Measurements from ENCODE around the gene KIAA0513. TPM values are rescaled to one million over a fixed set of nuclear protein-coding genes. Genes with fewer than 3 reads are reported as not detected.

The KIAA0513 gene
- total RNA-seq, 4 donors from 2014 or later: 14.8 to 43.4 (median 28.5) TPM

- peaks cover 0 to 27% (median 0%) of the 10 kb centered on the region in 3 donors for H3K4me1 ChIP-seq
- no peaks in the 10 kb centered on the region for H3K9me3 ChIP-seq
- peaks cover 0 to 33% of the 10 kb centered on the region in 2 donors for H3K36me3 ChIP-seq
- H3K27me3 ChIP-seq: no peaks in the 10 kb centered on the region
- no peak for ATAC-seq
- 55% methylated on average over 8 of the region's 31 CpGs; no CpG with 5 or more reads in 1 of the 2 donors for WGBS, 2 donors (ENCODE audit: low coverage in 1 of 2)
- H3K27ac ChIP-seq: no peak overlapping the region
- no peak overlapping the region for H3K4me3 ChIP-seq
- TF ChIP-seq EP300 (IDR thresholded peaks at IDR 0.05): no peak
- TF ChIP-seq POLR2AphosphoS5 (IDR thresholded peaks at IDR 0.05): no peak
- no peak for TF ChIP-seq POLR2A (IDR thresholded peaks at IDR 0.05)
- no peak for TF ChIP-seq CTCF (IDR thresholded peaks at IDR 0.05)
Observed at GRCh38 chr16:85088570-85089199, 61.1 kb downstream of the KIAA0513 start.

DNA sequence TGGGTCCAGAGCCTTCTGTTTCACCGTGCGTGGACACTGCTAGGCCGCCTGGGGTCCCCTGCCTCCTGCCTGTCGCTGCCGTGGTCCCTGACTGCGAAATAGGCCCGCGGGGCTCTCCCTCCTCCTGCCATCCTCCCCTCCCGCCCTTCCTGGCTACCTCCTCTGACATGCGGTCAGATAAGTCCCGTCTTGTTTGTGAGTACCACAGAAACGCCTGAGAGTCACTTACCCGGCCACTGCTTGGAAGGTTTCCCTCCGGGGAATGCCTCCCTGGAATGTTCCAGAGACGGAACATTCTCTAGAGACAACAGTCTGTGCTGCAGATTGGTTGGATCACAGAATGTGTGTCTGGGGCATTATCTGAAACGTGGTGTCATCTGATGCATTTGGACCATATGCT lies 61.9 kb downstream of the KIAA0513 start:
- H3K36me3 ChIP-seq: peaks cover 0 to 33% of the 10 kb centered on the region in 2 donors
- TF ChIP-seq POLR2AphosphoS5 (IDR thresholded peaks at IDR 0.05) (no peak), EP300 (IDR thresholded peaks at IDR 0.05) (no peak), CTCF (IDR thresholded peaks at IDR 0.05) (no peak), POLR2A (IDR thresholded peaks at IDR 0.05) (no peak)
- no peaks in the 10 kb centered on the region for H3K9me3 ChIP-seq
- no peak overlapping the region for H3K4me3 ChIP-seq
- no peak overlapping the region for H3K27ac ChIP-seq
- H3K4me1 ChIP-seq: peaks cover 0 to 27% (median 0%) of the 10 kb centered on the region in 3 donors
- 61 to 80% methylated on average over 1 to 3 of the region's 16 CpGs for WGBS, 2 donors (ENCODE audit: low coverage in 1 of 2)
- ATAC-seq: no peak
- peaks cover 4% of the 10 kb centered on the region for H3K27me3 ChIP-seq

DNA sequence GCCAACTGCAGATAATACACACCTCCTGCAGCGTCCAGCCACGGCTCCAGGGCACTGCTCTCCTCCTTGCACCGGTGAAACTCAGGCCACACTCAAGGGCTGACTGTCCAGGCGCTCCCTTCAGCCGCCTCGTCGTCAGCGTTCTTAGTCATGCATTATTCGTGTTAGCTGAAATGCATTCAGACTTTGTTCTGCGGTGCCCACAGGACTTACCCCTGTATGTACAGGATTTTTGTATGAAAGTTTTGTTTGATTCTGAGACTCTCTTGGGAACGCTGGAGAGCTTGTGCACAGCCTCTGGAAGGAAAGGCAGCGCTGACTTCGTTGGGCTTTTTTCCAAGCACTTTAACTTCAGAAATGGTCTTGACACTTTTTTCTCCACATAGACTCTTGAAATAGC lies 62.6 kb downstream of the KIAA0513 start:
- 18 to 34% methylated on average over 2 to 3 of the region's 13 CpGs for WGBS, 2 donors (ENCODE audit: low coverage in 1 of 2)
- Histone ChIP-seq H3K36me3 (peaks cover 0 to 33% of the 10 kb centered on the region in 2 donors), H3K4me1 (peaks cover 0 to 27% (median 0%) of the 10 kb centered on the region in 3 donors), H3K9me3 (no peaks in the 10 kb centered on the region), H3K27ac (no peak overlapping the region), H3K4me3 (no peak overlapping the region), H3K27me3 (peaks cover 11% of the 10 kb centered on the region)
- TF ChIP-seq EP300 (IDR thresholded peaks at IDR 0.05) (no peak), POLR2A (IDR thresholded peaks at IDR 0.05) (no peak), POLR2AphosphoS5 (IDR thresholded peaks at IDR 0.05) (no peak), CTCF (IDR thresholded peaks at IDR 0.05) (no peak)
- no peak for ATAC-seq

- WGBS, 2 donors (ENCODE audit: low coverage in 1 of 2): 50 to 60% methylated on average over 1 of the region's 8 CpGs
- Histone ChIP-seq H3K4me3 (no peak overlapping the region), H3K36me3 (peaks cover 0 to 33% of the 10 kb centered on the region in 2 donors), H3K9me3 (no peaks in the 10 kb centered on the region), H3K27me3 (peaks cover 19% of the 10 kb centered on the region), H3K27ac (no peak overlapping the region), H3K4me1 (peaks cover 0 to 27% (median 0%) of the 10 kb centered on the region in 3 donors)
- ATAC-seq: no peak
- TF ChIP-seq CTCF (IDR thresholded peaks at IDR 0.05) (no peak), EP300 (IDR thresholded peaks at IDR 0.05) (no peak), POLR2A (IDR thresholded peaks at IDR 0.05) (no peak)
Observed at GRCh38 chr16:85090873-85091521, 63.4 kb downstream of the KIAA0513 start.

GRCh38 chr16:85091522-85091910 lies 63.9 kb downstream of the KIAA0513 start:
- Histone ChIP-seq H3K27ac (no peak overlapping the region), H3K4me3 (no peak overlapping the region), H3K4me1 (peaks cover 0 to 24% (median 0%) of the 10 kb centered on the region in 3 donors), H3K27me3 (peaks cover 24% of the 10 kb centered on the region), H3K9me3 (no peaks in the 10 kb centered on the region), H3K36me3 (peaks cover 0 to 32% of the 10 kb centered on the region in 2 donors)
- 72 to 79% methylated on average over 3 to 7 of the region's 7 CpGs for WGBS, 2 donors (ENCODE audit: low coverage in 1 of 2)
- no peak for ATAC-seq
- TF ChIP-seq POLR2A (IDR thresholded peaks at IDR 0.05) (no peak), POLR2AphosphoS5 (IDR thresholded peaks at IDR 0.05) (no peak), EP300 (IDR thresholded peaks at IDR 0.05) (no peak), CTCF (IDR thresholded peaks at IDR 0.05) (no peak)
